ENCODE results near the gene CNR2.

Gene CNR2

DNA sequence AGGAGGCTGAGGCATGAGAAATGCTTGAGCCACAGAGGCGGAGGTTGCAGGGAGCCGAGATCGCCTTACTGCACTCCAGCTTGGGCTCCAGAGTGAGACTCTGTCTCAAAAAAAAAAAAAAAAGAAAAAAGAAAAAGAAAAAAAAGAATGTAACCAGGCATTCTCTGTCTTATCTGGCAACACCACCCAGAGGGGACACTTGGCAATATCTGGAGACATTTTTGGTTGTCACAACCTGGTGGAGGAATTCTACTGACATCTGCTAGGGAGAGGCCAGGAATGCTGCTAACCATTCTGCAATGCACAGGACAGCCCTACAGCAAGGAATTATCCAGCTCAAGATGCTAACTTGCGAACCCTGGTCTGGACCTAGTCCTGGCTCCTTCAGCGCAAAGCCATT lies 2.3 kb upstream of the CNR2 start:
- DNase-seq (ENCODE audit: low spot score) = no peak
- H3K4me3 ChIP-seq = no peak overlapping the region
- TF ChIP-seq, protein P1, sequence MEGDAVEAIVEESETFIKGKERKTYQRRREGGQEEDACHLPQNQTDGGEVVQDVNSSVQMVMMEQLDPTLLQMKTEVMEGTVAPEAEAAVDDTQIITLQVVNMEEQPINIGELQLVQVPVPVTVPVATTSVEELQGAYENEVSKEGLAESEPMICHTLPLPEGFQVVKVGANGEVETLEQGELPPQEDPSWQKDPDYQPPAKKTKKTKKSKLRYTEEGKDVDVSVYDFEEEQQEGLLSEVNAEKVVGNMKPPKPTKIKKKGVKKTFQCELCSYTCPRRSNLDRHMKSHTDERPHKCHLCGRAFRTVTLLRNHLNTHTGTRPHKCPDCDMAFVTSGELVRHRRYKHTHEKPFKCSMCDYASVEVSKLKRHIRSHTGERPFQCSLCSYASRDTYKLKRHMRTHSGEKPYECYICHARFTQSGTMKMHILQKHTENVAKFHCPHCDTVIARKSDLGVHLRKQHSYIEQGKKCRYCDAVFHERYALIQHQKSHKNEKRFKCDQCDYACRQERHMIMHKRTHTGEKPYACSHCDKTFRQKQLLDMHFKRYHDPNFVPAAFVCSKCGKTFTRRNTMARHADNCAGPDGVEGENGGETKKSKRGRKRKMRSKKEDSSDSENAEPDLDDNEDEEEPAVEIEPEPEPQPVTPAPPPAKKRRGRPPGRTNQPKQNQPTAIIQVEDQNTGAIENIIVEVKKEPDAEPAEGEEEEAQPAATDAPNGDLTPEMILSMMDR (IDR thresholded peaks at IDR 0.05) = no peak
- no peak overlapping the region for H3K27ac ChIP-seq

GRCh38 chr1:23914921-23915320 lies 1.8 kb upstream of the CNR2 start:
- TF ChIP-seq, protein P1 (IDR thresholded peaks at IDR 0.05) = no peak
- H3K27ac ChIP-seq = no peak overlapping the region
- no peak overlapping the region for H3K4me3 ChIP-seq
- DNase-seq (ENCODE audit: low spot score) = no peak

GRCh38 chr1:23911921-23912320 lies 1.2 kb downstream of the CNR2 start:
- H3K4me3 ChIP-seq = no peak overlapping the region
- H3K27ac ChIP-seq = no peak overlapping the region
- TF ChIP-seq, protein P1 (IDR thresholded peaks at IDR 0.05) = no peak
- no peak for DNase-seq (ENCODE audit: low spot score)

GRCh38 chr1:23910553-23911246 lies 2.5 kb downstream of the CNR2 start:
- TF ChIP-seq, protein P1 (IDR thresholded peaks at IDR 0.05) = no peak
- no peak for DNase-seq (ENCODE audit: low spot score)
- Histone ChIP-seq H3K27ac (no peak overlapping the region), H3K4me3 (no peak overlapping the region)

- TF ChIP-seq, protein P1 (IDR thresholded peaks at IDR 0.05) = no peak
- Histone ChIP-seq H3K27ac (no peak overlapping the region), H3K4me3 (no peak overlapping the region)
- DNase-seq (ENCODE audit: low spot score) = no peak
Observed at GRCh38 chr1:23910144-23910543, 3.0 kb downstream of the CNR2 start.

- TF ChIP-seq, protein P1 (IDR thresholded peaks at IDR 0.05) = no peak
- DNase-seq (ENCODE audit: low spot score) = no peak
- Histone ChIP-seq H3K27ac (no peak overlapping the region), H3K4me3 (no peak overlapping the region)
Observed at GRCh38 chr1:23909412-23909811, 3.8 kb downstream of the CNR2 start.

Data from coronary artery (tissue), 2 donors.